AG08395 (cell line): ENCODE measurements around the gene MOK.
"Not testable (repeated sequence)": the region's sequence is repeated elsewhere in the genome, so short reads cannot be mapped to it uniquely, and the experiment has no call there.

Source experiments
- DNase-seq: peaks from one replicate; pipeline ENCODE4 v3.0.0; 2012; ENCODE audit warnings: mixed read lengths, low spot score

MOK gene

GRCh38 chr14:102304611-102305506 is at the start of gene MOK:
MOK (minus strand) TSS chr14:102305164; CDS start chr14:102304968, 196 bp downstream.
- DNase-seq, result peak; percentile 100

GRCh38 chr14:102353126-102353619 is 48.2 kb upstream of the MOK start:
- no peak for DNase-seq

GRCh38 chr14:102352213-102352612 is 47.2 kb upstream of the MOK start:
- DNase-seq, result no peak

GRCh38 chr14:102351593-102351992 is 46.6 kb upstream of the MOK start:
- not testable (repeated sequence) for DNase-seq

GRCh38 chr14:102351023-102351422 is 46.1 kb upstream of the MOK start:
- no peak for DNase-seq

- no peak for DNase-seq
These were observed 43.4 kb upstream of the MOK start for GRCh38 chr14:102348376-102348775.

- no peak for DNase-seq
These were observed 41.7 kb upstream of the MOK start for GRCh38 chr14:102346645-102347044.

- DNase-seq, result no peak
These were observed 40.3 kb upstream of the MOK start for GRCh38 chr14:102345232-102345631.

- no peak for DNase-seq
These were observed 39.5 kb upstream of the MOK start for GRCh38 chr14:102344485-102344884.

GRCh38 chr14:102344084-102344483 is 39.1 kb upstream of the MOK start:
- no peak for DNase-seq

- no peak for DNase-seq
These were observed 37.3 kb upstream of the MOK start for GRCh38 chr14:102342238-102342637.

GRCh38 chr14:102341566-102341965 is 36.6 kb upstream of the MOK start:
- DNase-seq, result no peak

- DNase-seq, result no peak
These were observed 33.8 kb upstream of the MOK start for GRCh38 chr14:102338724-102339123.

GRCh38 chr14:102335163-102335562 is 30.2 kb upstream of the MOK start:
- no peak for DNase-seq

GRCh38 chr14:102333795-102334705 is 29.1 kb upstream of the MOK start:
- no peak for DNase-seq

- no peak for DNase-seq
These were observed 28.4 kb upstream of the MOK start for GRCh38 chr14:102333390-102333789.

- DNase-seq, result no peak
These were observed 25.8 kb upstream of the MOK start for GRCh38 chr14:102330806-102331205.

GRCh38 chr14:102329381-102329780 is 24.4 kb upstream of the MOK start:
- not testable (repeated sequence) for DNase-seq

- DNase-seq, result no peak
These were observed 21.6 kb upstream of the MOK start for GRCh38 chr14:102326583-102326982.

- DNase-seq, result no peak
These were observed 20.9 kb upstream of the MOK start for GRCh38 chr14:102325791-102326345.

- DNase-seq, result peak; percentile 72
These were observed 18.1 kb upstream of the MOK start for GRCh38 chr14:102323102-102323501.
